ENCODE results near the gene FARS2.

GRCh38 chr6:5463690-5464089, 202.4 kb downstream of the FARS2 start:
- TF ChIP-seq EZH2 (IDR thresholded peaks at IDR 0.05; ENCODE audit: low read length, missing control alignments), result no peak
- no peak for TF ChIP-seq CTCF (conservative IDR thresholded peaks at IDR 0.05 in 1 of 2, IDR thresholded peaks at IDR 0.05 in 1 of 2; ENCODE audit: low read depth in 1 of 2, low read length in 2 of 2)

Measured in fibroblast of lung (primary cell).